ENCODE measurements around the gene GRIK2. TPM values are rescaled to one million over a fixed set of nuclear protein-coding genes. Genes with fewer than 3 reads are reported as not detected.

The GRIK2 gene
- total and polyA plus RNA-seq, 7 donors = 0.25 to 8.9 (median 2.1) TPM; not detected in 2

- Histone ChIP-seq H3K4me1 (no peaks in the 10 kb centered on the region), H3K4me3 (no peak overlapping the region), H3K9me3 (no peaks in the 10 kb centered on the region), H3K36me3 (no peaks in the 10 kb centered on the region), H3K27me3 (no peaks in the 10 kb centered on the region), H3K27ac (no peak overlapping the region)
- intact Hi-C loops (cut with DNase I) = no loop called here
- DNase-seq = no peak
- WGBS, 2 donors = 59 to 77% methylated on average over 1 of the region's 1 CpG
- TF ChIP-seq POLR2AphosphoS5 (IDR thresholded peaks at IDR 0.05) = no peak
- TF ChIP-seq CTCF (IDR thresholded peaks at IDR 0.05) = no peak
- TF ChIP-seq POLR2A (IDR thresholded peaks at IDR 0.05) = no peak
- no peak for TF ChIP-seq EP300 (IDR thresholded peaks at IDR 0.05)
Observed at GRCh38 chr6:101640131-101640530, 246.6 kb downstream of the GRIK2 start.

GRCh38 chr6:101645770-101646169, 252.3 kb downstream of the GRIK2 start:
- H3K9me3 ChIP-seq = no peaks in the 10 kb centered on the region
- H3K27me3 ChIP-seq = no peaks in the 10 kb centered on the region
- WGBS, 2 donors = 80 to 84% methylated on average over 2 of the region's 2 CpGs
- no peak for TF ChIP-seq POLR2AphosphoS5 (IDR thresholded peaks at IDR 0.05)
- TF ChIP-seq EP300 (IDR thresholded peaks at IDR 0.05) = no peak
- TF ChIP-seq CTCF (IDR thresholded peaks at IDR 0.05) = no peak
- no peak for TF ChIP-seq POLR2A (IDR thresholded peaks at IDR 0.05)
- no peak overlapping the region for H3K4me3 ChIP-seq
- intact Hi-C loops (cut with DNase I) = no loop called here
- no peaks in the 10 kb centered on the region for H3K36me3 ChIP-seq
- H3K4me1 ChIP-seq = no peaks in the 10 kb centered on the region
- DNase-seq = no peak
- no peak overlapping the region for H3K27ac ChIP-seq

GRCh38 chr6:101650402-101651100, 257.0 kb downstream of the GRIK2 start:
- intact Hi-C loops (cut with DNase I) = no loop called here
- 43 to 61% methylated on average over 3 of the region's 3 CpGs for WGBS, 2 donors
- no peak overlapping the region for H3K4me3 ChIP-seq
- no peaks in the 10 kb centered on the region for H3K27me3 ChIP-seq
- H3K9me3 ChIP-seq = no peaks in the 10 kb centered on the region
- no peak for DNase-seq
- TF ChIP-seq POLR2A (IDR thresholded peaks at IDR 0.05) = no peak
- H3K4me1 ChIP-seq = no peaks in the 10 kb centered on the region
- no peak overlapping the region for H3K27ac ChIP-seq
- H3K36me3 ChIP-seq = no peaks in the 10 kb centered on the region

- H3K36me3 ChIP-seq = no peaks in the 10 kb centered on the region
- no peak for TF ChIP-seq POLR2A (IDR thresholded peaks at IDR 0.05)
- no peak for TF ChIP-seq EP300 (IDR thresholded peaks at IDR 0.05)
- no peak for TF ChIP-seq POLR2AphosphoS5 (IDR thresholded peaks at IDR 0.05)
- no peak for TF ChIP-seq CTCF (IDR thresholded peaks at IDR 0.05)
- no peak for DNase-seq
- H3K27ac ChIP-seq = no peak overlapping the region
- no peaks in the 10 kb centered on the region for H3K9me3 ChIP-seq
- no peaks in the 10 kb centered on the region for H3K27me3 ChIP-seq
- H3K4me1 ChIP-seq = no peaks in the 10 kb centered on the region
- WGBS, 2 donors = 90% methylated on average over 2 of the region's 2 CpGs
- intact Hi-C loops (cut with DNase I) = no loop called here
- no peak overlapping the region for H3K4me3 ChIP-seq
Observed at GRCh38 chr6:101652079-101652478, 258.6 kb downstream of the GRIK2 start.

GRCh38 chr6:101655109-101655508, 261.6 kb downstream of the GRIK2 start:
- Histone ChIP-seq H3K4me1 (no peaks in the 10 kb centered on the region), H3K36me3 (no peaks in the 10 kb centered on the region), H3K9me3 (no peaks in the 10 kb centered on the region), H3K4me3 (no peak overlapping the region), H3K27me3 (no peaks in the 10 kb centered on the region), H3K27ac (no peak overlapping the region)
- TF ChIP-seq POLR2A (IDR thresholded peaks at IDR 0.05) (no peak), EP300 (IDR thresholded peaks at IDR 0.05) (no peak), POLR2AphosphoS5 (IDR thresholded peaks at IDR 0.05) (no peak), CTCF (IDR thresholded peaks at IDR 0.05) (no peak)
- intact Hi-C loops (cut with DNase I) = no loop called here
- no peak for DNase-seq
